HUES48 (cell line): Measurements from ENCODE around the gene GALNT17.
"Not testable (repeated sequence)": the region's sequence is repeated elsewhere in the genome, so short reads cannot be mapped to it uniquely, and the experiment has no call there.

ENCODE experiments used
- H3K27ac ChIP-seq: one replicate; pipeline ENCODE4 v1.7.0; 2013; ENCODE audit warnings: low read depth, low read length, inconsistent platforms
- H3K27me3 ChIP-seq: 2 replicates; pipeline ENCODE4 v1.6.1; 2013; ENCODE audit warnings: mild to moderate bottlenecking, low read length; ENCODE audit not compliant: control insufficient read depth, insufficient read depth
- H3K36me3 ChIP-seq: 2 replicates; pipeline ENCODE4 v1.6.1; 2013; ENCODE audit warnings: low read length; ENCODE audit not compliant: control insufficient read depth, insufficient read depth
- H3K4me1 ChIP-seq: 2 replicates; pipeline ENCODE4 v1.6.1; 2013; ENCODE audit warnings: mild to moderate bottlenecking, low read length; ENCODE audit not compliant: control insufficient read depth, insufficient read depth
- H3K4me3 ChIP-seq: 2 replicates; pipeline ENCODE4 v1.5.1; 2013; ENCODE audit warnings: mild to moderate bottlenecking, low read depth, low read length
- H3K9ac ChIP-seq: 2 replicates; pipeline ENCODE4 v1.6.1; 2013; ENCODE audit warnings: mild to moderate bottlenecking, low read depth, low read length, moderate library complexity
- H3K9me3 ChIP-seq: 2 replicates; pipeline ENCODE4 v1.6.1; 2013; ENCODE audit warnings: low read length; ENCODE audit not compliant: control insufficient read depth, insufficient read depth

GALNT17 gene

DNA sequence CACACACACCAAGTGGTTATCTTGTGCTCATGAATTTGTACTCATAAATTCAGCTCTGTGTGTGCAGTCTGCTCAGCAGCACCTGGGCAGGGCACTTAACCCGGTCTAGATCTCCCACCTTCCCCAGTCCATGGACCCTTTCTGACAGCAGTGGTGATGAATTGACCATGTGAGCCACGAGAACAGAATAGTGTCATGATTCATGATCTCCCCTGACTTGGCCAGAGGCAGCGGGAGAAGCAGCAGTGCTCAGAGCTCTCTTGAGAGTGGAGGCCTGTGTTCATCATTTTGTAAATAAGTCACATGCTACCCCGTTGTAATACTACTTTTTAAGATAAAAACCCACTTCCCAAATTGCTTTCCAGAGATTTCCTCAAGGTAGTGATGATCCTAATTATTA lies 74.2 kb downstream of the GALNT17 start:
- no peak overlapping the region for H3K9ac ChIP-seq
- H3K27me3 ChIP-seq: no peaks in the 10 kb centered on the region
- H3K36me3 ChIP-seq: no peaks in the 10 kb centered on the region
- H3K4me1 ChIP-seq: peaks cover 5% of the 10 kb centered on the region
- H3K9me3 ChIP-seq: no peaks in the 10 kb centered on the region
- no peak overlapping the region for H3K4me3 ChIP-seq
- no peak overlapping the region for H3K27ac ChIP-seq

DNA sequence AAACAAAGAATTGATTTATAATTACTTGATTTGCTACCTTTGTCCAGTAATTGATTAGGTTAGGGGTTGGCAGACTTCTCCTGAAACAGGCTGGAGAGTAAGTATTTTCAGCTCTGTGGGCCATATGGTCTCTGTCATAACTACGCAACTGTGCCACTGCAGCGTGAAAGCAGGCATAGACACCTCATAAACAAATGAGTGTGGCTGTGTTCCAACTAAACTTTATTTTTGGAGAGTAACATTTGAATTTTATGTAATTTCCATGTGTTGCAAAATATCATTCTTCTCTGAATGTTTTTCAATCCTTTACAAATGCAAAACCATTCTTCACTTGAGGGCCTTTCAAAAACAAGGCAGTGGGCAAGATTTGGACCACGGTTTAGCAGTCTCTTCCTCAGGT lies 76.9 kb downstream of the GALNT17 start:
- Histone ChIP-seq H3K9me3 (no peaks in the 10 kb centered on the region), H3K9ac (no peak overlapping the region), H3K4me3 (no peak overlapping the region), H3K27ac (no peak overlapping the region), H3K27me3 (no peaks in the 10 kb centered on the region), H3K4me1 (0 out of 2 replicates have a peak, but pooled peaks cover 2% of the 10 kb centered on the region), H3K36me3 (no peaks in the 10 kb centered on the region)

GRCh38 chr7:71209484-71209883 lies 77.5 kb downstream of the GALNT17 start:
- H3K4me1 ChIP-seq, H3K36me3 ChIP-seq, H3K4me3 ChIP-seq, H3K9ac ChIP-seq, H3K9me3 ChIP-seq, H3K27me3 ChIP-seq, H3K27ac ChIP-seq: not testable (repeated sequence)

- H3K4me1 ChIP-seq: peaks cover 2% of the 10 kb centered on the region; the same call in 1 of the 2 replicates
- H3K9ac ChIP-seq: no peak overlapping the region
- H3K27me3 ChIP-seq: no peaks in the 10 kb centered on the region
- no peak overlapping the region for H3K4me3 ChIP-seq
- no peaks in the 10 kb centered on the region for H3K36me3 ChIP-seq
- H3K27ac ChIP-seq: no peak overlapping the region
- no peaks in the 10 kb centered on the region for H3K9me3 ChIP-seq
These were observed 78.3 kb downstream of the GALNT17 start for GRCh38 chr7:71210220-71210619.

- H3K9me3 ChIP-seq, H3K36me3 ChIP-seq, H3K27me3 ChIP-seq, H3K4me3 ChIP-seq, H3K9ac ChIP-seq, H3K4me1 ChIP-seq, H3K27ac ChIP-seq: not testable (repeated sequence)
These were observed 80.5 kb downstream of the GALNT17 start for GRCh38 chr7:71212433-71212832.

DNA sequence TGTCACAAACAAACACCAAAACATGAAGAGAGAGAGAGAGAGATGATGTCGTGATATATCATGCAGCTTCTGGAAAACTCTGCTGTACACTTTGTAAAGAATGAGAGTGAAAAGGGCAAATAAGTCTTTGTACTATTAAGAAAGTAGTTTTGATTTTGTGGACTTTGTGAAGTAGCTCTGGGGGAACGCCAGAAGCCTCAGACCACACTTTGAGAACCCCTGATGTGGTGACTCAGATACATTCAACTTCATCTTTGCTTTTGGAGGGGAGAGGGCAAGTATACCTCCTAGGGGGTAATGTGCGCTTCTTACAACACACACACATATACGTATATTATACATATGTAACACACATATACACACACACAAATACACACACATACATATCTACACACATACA lies 84.3 kb downstream of the GALNT17 start:
- no peaks in the 10 kb centered on the region for H3K9me3 ChIP-seq
- no peaks in the 10 kb centered on the region for H3K36me3 ChIP-seq
- no peak overlapping the region for H3K27ac ChIP-seq
- H3K4me1 ChIP-seq: no peaks in the 10 kb centered on the region; the same call in 1 of the 2 replicates
- H3K9ac ChIP-seq: no peak overlapping the region
- H3K27me3 ChIP-seq: no peaks in the 10 kb centered on the region
- no peak overlapping the region for H3K4me3 ChIP-seq

DNA sequence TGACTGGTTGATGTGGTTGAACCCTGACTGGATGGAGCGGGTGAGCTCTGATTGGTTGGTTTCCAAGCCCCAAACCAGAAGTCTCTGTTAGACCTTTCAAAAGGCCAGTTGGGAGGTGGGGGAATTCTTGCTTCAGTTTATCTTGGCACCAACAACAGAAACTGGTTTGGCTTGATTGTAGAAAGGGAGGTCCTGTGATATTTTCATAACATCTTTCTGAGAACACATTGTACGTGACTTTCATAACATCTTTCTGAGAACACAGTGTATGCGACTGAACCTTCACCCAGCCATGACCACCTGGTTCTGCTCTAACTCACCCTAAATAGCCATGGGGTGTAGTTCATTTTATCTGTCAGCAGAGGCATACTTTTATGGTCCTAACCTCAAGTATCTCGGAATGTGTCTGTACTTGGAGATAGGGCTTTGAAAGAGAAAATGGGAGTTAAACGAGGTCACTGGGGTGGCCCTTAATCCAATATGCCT lies 88.3 kb downstream of the GALNT17 start:
- H3K36me3 ChIP-seq: no peaks in the 10 kb centered on the region
- no peaks in the 10 kb centered on the region for H3K9me3 ChIP-seq
- no peak overlapping the region for H3K9ac ChIP-seq
- H3K4me3 ChIP-seq: no peak overlapping the region
- no peak overlapping the region for H3K27ac ChIP-seq
- no peaks in the 10 kb centered on the region for H3K27me3 ChIP-seq
- no peaks in the 10 kb centered on the region for H3K4me1 ChIP-seq

DNA sequence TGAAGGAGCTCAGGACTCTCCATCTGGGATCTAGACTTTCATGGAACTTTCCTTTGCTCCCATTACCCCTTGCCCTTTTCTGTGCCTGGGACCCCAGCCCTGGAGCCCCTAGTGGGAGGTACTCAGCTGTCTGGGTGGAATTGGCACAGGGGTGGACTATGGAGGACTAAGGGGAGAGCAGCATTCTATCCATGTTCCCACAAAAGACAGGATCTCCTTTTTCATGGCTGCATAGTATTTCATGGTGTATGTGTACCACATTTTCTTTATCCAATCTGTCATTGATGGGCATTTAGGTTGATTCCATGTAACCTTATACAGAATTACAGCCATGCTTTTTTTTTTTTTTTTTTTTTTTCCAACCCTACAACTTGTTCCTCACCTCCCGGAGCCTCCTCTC lies 89.1 kb downstream of the GALNT17 start:
- Histone ChIP-seq H3K9me3 (no peaks in the 10 kb centered on the region), H3K4me3 (no peak overlapping the region), H3K4me1 (no peaks in the 10 kb centered on the region), H3K9ac (no peak overlapping the region), H3K27ac (no peak overlapping the region), H3K27me3 (no peaks in the 10 kb centered on the region), H3K36me3 (no peaks in the 10 kb centered on the region)

DNA sequence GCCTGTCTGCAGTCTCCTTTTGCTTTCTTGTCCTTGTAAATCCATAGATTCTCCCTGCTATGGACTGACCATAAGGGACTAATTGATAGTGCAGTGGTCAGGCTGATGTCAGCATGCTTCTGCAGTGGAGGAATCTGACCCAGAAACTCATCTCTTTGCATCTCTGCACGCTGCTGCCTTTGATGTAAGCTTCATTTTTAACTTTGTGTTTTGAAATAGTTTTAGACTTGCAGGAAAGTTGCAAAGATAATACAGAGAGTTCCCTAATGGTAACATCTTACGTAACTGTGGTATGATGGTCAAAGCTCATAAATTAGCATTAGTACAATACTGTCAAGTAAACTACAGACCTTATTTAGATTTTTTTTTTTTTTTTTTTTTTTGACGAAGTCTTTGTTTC lies 89.6 kb downstream of the GALNT17 start:
- H3K27me3 ChIP-seq: no peaks in the 10 kb centered on the region
- no peak overlapping the region for H3K9ac ChIP-seq
- H3K27ac ChIP-seq: no peak overlapping the region
- H3K36me3 ChIP-seq: no peaks in the 10 kb centered on the region
- H3K4me3 ChIP-seq: no peak overlapping the region
- H3K4me1 ChIP-seq: no peaks in the 10 kb centered on the region
- H3K9me3 ChIP-seq: no peaks in the 10 kb centered on the region

GRCh38 chr7:71227126-71227525 lies 95.2 kb downstream of the GALNT17 start:
- Histone ChIP-seq H3K4me3 (no peak overlapping the region), H3K9me3 (no peaks in the 10 kb centered on the region), H3K9ac (no peak overlapping the region), H3K36me3 (no peaks in the 10 kb centered on the region), H3K4me1 (no peaks in the 10 kb centered on the region), H3K27ac (no peak overlapping the region), H3K27me3 (no peaks in the 10 kb centered on the region)

DNA sequence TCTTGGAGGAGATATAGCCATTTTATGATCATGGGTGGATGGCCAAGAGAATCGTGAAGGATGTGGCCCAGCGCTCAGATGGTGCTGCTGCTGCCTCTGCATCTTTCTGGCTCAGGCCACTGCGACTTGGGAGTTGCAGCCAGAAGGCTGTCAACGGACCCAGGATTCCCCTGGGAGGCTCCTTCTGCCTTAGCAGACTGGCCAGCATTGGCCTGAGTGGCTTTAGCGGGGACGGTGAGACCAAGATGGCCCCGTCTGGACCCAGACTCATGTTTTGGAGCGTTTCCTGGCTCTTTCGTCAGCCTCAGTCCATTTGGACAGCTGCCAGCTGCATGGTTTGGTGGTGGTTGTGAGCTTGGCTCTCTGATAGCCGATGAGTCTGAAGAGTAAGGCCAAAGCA lies 97.2 kb downstream of the GALNT17 start:
- Histone ChIP-seq H3K36me3 (no peaks in the 10 kb centered on the region; the same call in 1 of the 2 replicates), H3K9me3 (no peaks in the 10 kb centered on the region)

DNA sequence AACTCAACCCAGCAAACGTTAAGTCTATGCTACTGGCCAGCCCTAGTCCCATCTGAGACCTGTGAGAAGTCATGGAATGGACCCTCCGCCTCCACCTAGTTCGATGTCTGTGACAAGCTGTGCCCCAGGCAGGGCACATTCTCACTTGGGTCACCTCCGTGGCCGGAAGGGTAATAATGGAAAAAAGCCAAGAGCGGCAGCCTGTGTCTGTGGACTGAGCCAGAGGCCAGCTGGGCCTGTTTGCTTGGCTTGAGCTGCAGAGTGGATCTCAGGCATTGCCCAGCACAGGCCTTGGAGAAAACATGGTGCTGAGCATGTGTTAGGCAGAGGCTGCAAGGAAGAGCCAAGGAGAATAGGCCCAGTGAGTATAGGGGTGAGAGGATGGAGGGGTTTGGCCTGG lies 97.8 kb downstream of the GALNT17 start:
- no peak overlapping the region for H3K9ac ChIP-seq
- no peaks in the 10 kb centered on the region; the same call in 1 of the 2 replicates for H3K36me3 ChIP-seq
- no peaks in the 10 kb centered on the region for H3K9me3 ChIP-seq
- no peak overlapping the region for H3K4me3 ChIP-seq
- no peak overlapping the region for H3K27ac ChIP-seq
- no peaks in the 10 kb centered on the region for H3K4me1 ChIP-seq
- H3K27me3 ChIP-seq: no peaks in the 10 kb centered on the region

More for the DNA sequence above, 97.2 kb downstream of the GALNT17 start:
- Histone ChIP-seq H3K27me3 (no peaks in the 10 kb centered on the region), H3K27ac (no peak overlapping the region), H3K9ac (no peak overlapping the region), H3K4me1 (no peaks in the 10 kb centered on the region), H3K4me3 (no peak overlapping the region)
